ENCODE results near the gene TOM1L2.

DNA sequence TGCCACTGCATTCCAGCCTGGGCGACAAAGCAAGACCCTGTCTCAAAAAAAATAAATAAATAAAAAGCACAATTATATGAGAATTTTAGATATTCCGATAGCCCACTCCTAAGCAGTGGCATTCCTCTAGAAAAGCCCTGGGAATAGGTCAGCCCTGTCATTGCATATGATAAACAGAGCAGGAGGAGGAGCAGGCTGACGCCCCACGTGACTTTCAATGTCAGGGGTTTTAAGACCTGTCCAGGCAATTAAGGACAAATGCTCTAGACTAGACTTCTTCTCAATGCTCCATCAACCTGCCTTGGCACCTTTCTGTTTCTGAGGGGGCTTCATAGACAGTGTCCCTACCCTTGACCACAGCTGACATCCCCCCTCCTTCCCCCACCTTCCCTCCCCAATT lies 7.5 kb downstream of the TOM1L2 start:
- TF ChIP-seq EZH2phosphoT487 (IDR thresholded peaks at IDR 0.05; ENCODE audit: low read depth, severe bottlenecking, unreplicated experiment): no peak
- no peak for TF ChIP-seq EZH2 (IDR thresholded peaks at IDR 0.05; ENCODE audit: borderline replicate concordance)
